Hematopoietic multipotent progenitor cell (in vitro differentiated cells): Measurements from ENCODE around the gene ERVV-1. TPM values are rescaled to one million over a fixed set of nuclear protein-coding genes. Genes with fewer than 3 reads are reported as not detected.
"Not testable (repeated sequence)": the region's sequence is repeated elsewhere in the genome, so short reads cannot be mapped to it uniquely, and the experiment has no call there.

ENCODE experiments used
- DNase-seq, 3 donors: peaks; one replicate each; pipeline ENCODE4 v3.0.0-alpha.2; 2011 to 2015; ENCODE audit warnings: low read depth in 2 of 3, low spot score in 2 of 3
- total RNA-seq: library from RNA; depleted of rRNA; stranded (reverse); fragments of >200 nt; gene quantifications from one replicate; pipeline ENCODE4 v1.2.3, GENCODE V29; 2012

ERVV-1 gene
- total RNA-seq, 1 donor = under 0.01 TPM

DNA sequence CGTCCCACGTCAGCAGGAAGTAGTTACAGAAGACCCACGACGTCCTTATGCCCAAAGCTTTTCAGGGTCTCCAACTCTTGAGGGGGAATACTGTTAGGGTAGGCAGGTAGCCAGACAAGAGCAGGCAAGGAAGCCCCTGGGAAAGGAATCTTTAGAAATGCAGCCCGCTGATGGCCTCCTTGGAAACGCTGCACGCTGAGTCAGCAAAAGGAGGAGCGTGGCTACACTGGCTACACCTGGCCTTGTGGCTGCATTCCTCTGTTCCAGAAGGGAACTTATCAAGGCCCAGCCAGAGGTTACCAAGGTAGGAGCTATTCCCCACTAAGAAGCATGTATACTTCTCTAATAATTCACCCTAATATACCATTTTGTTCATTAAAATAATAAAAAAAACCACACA, 2.0 kb downstream of the ERVV-1 start:
- no peak for DNase-seq

DNA sequence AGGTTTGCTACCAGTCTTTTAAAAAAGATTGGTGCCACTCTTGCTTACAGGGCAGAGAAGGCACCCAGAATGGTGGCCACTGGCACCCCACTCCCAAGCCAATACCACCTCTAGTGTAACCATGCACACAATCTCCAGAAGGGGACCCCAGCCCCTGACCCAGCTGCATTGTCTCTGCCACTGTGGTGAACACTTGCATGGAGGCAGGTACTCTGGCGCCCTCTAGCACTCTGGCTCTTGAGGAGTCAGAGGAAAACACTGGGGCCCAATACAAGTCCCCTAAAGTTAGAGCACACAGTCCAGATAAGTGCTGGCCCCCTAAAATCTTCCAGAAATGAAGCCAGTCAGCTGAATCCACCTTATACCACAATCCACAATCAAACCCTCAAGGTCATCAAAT, 6.0 kb downstream of the ERVV-1 start:
- peak in 2 of 3 donors; percentile 6 to 9 for DNase-seq

DNA sequence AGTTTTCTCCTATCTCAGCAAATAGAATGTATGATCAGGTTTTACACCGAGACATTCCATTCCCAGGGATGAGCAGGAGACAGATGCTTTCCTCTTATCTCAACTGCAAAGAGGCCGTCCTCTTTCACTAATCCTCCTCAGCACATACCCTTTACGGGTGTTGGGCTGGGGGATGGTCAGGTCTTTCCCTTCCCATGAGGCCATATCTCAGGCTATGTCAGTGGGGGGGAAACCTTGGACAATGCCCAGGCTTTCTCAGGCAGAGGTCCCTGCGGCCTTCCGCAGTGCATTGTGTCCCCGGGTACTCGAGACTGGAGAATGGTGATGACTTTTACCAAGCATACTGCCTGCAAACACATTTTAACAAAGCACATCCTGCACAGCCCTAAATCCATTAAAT, 14.6 kb downstream of the ERVV-1 start:
- not testable (repeated sequence) for DNase-seq

DNA sequence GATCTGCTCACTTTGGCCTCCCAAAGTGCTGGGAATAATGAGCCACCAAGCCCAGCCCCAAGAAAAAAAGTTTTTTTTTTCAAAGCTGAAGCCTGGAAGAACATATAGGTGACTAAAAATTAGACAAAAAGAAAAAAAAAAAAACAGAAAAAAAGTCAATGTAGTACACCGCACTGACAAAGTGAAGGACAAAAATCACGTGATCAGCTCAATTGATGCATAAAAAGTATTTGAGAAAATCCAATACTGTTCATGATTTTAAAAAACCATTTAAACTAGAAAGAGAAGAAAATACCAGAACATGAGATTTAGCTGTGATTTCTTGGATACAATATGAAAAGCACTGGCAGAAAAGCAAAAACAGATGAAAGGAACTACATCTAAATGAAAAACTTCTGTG, 20.3 kb downstream of the ERVV-1 start:
- DNase-seq = no peak

DNA sequence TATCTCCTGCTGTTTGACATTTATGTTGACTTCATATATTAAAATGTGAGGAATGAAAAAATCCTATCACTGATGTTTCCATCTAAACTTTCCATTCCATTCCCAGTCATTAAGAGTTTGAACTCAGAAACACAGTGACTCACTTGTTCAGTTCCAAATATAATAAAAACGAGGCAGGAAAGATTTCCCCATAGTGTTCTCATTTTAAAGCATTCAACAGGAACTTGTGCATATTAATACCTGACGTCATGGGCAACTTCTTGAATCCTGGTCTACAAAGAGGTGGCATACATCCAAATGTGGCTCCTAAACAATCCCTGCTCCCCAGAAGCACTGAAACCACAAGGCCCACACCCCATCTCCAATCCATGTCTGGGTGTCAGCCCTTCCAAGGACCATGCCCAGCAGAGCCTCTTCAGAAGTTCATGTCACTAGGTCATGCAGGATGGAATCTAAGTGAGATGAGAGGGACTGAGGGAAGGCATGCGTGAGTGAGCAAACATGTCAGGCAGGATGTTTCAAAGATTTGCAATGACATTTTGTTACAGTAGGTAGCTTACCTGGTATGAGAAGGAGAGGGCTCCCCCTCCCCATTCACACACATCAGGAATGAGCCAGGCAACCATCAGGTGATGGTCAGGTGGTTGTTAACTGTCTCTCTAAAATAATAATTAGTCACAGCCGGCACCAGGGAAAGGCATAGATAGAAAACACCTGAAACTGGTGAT, 21.4 kb downstream of the ERVV-1 start:
- DNase-seq = no peak

DNA sequence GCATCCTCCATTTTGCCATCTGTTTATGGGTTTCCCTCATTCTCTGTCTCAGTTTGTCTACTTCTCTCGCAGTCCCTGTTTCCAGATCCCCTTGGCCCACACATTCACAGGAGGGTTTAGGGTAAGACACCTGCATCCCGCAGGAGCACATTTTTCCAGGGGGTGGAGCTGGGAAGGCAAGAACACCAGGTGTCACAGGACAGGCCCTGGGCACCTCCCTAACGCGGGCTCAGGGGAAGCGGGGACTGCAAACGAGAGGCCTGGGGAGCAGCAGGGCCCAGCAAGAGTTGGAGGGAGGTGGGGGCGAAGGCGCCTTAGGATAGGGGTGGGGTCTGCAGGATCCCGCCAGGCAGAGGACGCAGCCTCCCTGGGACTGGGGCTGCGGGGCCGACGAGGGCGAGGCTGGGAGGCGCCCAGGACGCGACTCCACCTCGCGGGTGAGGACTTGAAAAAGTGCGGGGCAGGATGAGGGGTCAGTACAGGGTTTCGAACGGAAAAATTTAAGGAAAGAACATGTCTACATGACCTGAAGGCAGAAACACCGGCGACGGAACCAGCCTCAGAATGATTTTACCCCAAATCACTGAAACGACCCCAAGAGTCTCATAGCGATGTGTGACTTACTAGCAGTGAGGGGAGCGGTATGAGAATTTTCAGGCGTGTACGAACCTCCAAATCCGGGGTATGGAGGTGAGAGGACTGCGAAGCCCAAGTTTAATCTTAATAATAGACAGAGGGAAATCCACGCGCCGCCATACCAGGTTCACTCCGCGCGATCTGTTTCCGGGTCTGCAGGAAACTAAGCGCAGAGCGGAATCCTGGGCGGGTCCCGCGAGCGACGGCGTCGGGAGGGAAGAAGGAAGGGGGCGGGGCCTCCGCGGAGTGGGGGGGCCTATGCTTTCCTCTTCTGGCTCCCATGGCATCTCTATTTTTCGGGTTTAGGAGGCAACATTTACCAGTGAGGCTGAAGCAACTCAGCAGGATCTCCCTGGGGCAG, 23.7 kb downstream of the ERVV-1 start:
- DNase-seq = peak in 2 of 3 donors; percentile 11 to 39

DNA sequence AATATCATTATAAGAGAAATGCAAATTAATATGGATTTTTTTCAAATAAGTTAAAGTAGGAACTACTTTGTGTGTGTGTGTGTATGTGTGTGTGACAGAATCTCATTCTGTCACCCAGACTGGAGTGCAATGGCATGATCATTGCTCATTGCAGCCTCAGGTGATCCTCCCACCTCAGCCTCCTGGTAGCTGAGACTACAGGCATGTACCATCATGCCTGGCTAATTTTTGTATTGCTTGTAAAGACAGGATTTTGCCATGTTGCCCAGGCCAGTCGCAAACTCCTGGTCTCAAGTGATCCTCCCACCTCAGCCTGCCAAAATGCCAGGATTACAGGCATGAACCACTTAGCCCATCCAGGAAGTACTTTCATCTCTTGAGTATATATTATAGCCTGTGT, 27.6 kb downstream of the ERVV-1 start:
- DNase-seq = no peak

DNA sequence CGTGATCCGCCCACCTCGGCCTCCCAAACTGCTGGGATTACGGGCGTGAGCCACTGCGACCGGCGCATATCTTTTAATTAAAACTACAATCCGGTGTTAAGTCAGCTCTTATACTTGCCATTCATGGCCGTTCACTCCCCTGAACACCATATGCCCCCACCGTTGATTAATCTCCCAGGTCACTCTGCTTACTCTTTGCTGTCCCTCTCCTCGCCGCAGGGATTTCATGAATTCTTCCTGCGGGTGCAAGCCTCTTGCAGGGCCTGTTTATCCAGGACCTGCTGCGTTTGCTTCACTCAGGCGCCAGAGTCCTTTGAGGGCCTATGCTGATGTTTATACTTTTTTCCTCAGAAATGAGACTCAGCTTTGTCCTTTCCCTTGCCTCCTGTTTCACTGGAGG, 31.8 kb downstream of the ERVV-1 start:
- no peak for DNase-seq

DNA sequence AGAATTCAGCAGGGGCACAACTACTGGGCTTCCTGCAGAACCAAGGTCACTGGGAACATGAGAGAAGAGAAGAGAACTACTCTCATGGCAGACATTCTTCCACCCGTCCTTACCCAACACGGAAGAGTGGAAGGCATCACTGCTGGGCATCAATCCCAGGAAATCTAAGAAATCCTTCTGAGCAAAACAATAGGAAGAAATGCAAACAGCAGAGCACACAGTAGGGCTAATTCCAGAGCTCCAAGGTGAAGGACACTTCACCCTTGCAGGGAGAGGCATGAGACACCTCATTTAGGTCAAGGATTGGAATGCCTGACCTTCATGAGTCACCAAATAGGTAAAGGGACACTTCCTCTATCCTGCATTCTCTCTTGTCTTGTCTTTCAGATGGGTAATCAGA, 33.7 kb downstream of the ERVV-1 start:
- DNase-seq = no peak

DNA sequence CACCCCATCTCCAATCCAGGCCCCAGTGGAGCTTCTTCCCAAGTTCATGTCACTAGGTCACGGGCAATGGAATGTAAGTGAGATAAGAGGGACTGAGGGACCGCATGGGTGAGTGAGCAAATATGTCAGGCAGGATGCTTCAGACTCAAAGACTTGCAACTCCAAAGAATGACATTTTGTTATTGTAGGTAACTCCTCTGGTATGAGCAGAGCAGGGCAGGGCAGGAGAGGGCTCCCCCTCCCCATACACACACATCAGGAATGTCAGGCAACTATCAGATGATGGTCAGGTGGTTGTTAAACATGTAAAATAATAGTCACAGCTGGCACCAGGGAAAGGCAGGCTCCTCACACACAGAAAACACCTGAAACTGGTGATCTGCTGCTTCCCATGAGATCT, 41.4 kb downstream of the ERVV-1 start:
- no peak for DNase-seq

DNA sequence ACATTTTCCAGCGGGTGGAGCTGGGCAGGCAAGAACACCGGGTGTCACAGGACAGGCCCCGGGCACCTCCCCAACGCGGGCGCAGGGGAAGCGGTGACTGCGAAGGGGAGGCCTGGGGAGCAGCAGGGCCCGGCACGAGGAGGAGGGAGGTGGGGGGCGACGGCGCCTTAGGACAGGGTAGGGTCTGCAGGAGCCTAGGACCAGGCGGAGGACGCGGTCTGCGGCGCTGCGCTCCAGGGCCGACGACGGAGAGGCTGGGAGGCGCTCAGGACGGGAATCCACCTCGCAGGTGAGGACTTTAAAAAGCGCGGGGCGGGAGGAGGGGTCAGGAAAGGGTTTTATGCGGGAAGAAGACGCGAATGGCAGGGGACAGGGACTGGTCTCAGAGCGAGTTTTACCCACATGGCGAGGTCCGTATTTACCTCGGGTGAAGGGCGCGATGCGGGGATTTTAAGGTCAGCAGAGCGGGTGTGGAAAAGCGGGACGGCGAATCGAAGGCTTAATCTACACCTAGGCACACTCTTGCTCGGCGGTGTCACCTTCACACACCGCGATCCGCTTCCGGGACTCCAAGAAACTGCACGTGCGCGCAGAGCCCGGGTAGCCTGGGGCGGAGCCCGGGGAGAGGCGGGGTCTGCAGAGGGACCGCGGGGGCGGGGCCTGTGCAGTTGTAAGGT, 44.3 kb downstream of the ERVV-1 start:
- peak in 2 of 3 donors; percentile 16 to 43 for DNase-seq

Other genes starting within 250 kb of the ERVV-1 start
- 7.0 TPM for gene ZNF600, start 227.1 kb upstream of the ERVV-1 start, total RNA-seq
- 10.5 TPM for gene ZNF28, start 192.3 kb upstream of the ERVV-1 start, total RNA-seq
- 16.4 TPM for gene ZNF468, start 156.3 kb upstream of the ERVV-1 start, total RNA-seq
- 9.4 TPM for gene ZNF320, start 116.3 kb upstream of the ERVV-1 start, total RNA-seq
- 7.0 TPM for gene ZNF888, start 90.5 kb upstream of the ERVV-1 start, total RNA-seq
- 9.2 TPM for gene ZNF816, start 51.0 kb upstream of the ERVV-1 start, total RNA-seq
- gene ERVV-2, start 30.8 kb downstream of the ERVV-1 start, total RNA-seq = not detected
- gene ZNF160, start 89.5 kb downstream of the ERVV-1 start, total RNA-seq = 33.4 TPM
- 4.6 TPM for gene ZNF415, start 119.0 kb downstream of the ERVV-1 start, total RNA-seq
- 3.2 TPM for gene ZNF347, start 145.1 kb downstream of the ERVV-1 start, total RNA-seq
- gene ZNF665, start 179.4 kb downstream of the ERVV-1 start, total RNA-seq = 6.2 TPM
- gene ZNF677, start 241.0 kb downstream of the ERVV-1 start, total RNA-seq = 11.3 TPM
- gene VN1R2, start 244.4 kb downstream of the ERVV-1 start, total RNA-seq = under 0.01 TPM